ENCODE results near the gene L1CAM.

Gene L1CAM

DNA sequence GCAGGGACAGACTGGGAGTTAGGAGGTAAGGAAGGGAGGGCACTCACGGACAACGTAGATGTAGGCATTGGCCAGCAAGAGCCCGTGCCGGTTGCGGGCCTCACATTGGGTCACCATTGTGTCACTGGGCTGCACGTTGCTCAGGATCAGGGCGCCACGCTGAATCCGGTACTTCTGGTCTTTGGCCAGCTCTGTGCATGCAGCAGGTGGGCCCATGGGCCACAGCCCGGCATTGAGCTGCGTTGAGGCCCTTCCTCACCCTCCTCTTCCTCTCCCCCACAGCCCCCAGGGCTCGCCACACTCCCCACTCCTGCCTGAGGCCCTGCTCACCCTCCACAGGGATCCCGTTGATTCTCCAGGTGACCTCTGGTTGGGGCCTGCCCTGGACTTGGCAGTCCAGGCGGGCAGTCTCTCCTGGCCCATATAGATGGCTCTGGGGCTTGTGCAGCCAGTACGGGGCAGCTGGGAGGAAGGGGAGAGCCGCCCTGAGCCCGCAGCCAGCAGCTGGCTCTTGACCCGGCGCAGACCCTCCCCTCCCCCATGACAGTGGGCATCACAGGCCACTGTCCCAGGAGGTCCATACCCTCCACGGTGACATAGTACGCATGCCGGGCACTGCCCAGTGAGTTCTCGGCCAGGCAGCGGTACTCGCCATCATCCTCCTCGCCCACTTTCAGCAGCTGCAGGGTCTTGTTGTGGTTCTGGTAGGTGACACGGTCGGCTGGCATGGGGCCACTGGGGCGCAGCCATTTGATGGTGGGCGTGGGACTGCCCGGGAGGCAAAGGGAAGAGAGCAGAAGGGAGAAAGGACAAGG is 16.3 kb downstream of the L1CAM start:
- TF ChIP-seq TAF1 (IDR thresholded peaks at IDR 0.05; ENCODE audit: borderline replicate concordance, insufficient read depth, low read length) (no peak), FOXP2 (optimal IDR thresholded peaks at IDR 0.05; ENCODE audit: borderline replicate concordance, extremely low read depth, extremely low read length, insufficient read depth) (no peak), SIN3A (IDR thresholded peaks at IDR 0.05; ENCODE audit: borderline replicate concordance, insufficient read depth, low read length) (no peak), POLR2AphosphoS5 (IDR thresholded peaks at IDR 0.05; ENCODE audit: low read depth, low read length) (no peak)
- TF ChIP-seq, protein P1, sequence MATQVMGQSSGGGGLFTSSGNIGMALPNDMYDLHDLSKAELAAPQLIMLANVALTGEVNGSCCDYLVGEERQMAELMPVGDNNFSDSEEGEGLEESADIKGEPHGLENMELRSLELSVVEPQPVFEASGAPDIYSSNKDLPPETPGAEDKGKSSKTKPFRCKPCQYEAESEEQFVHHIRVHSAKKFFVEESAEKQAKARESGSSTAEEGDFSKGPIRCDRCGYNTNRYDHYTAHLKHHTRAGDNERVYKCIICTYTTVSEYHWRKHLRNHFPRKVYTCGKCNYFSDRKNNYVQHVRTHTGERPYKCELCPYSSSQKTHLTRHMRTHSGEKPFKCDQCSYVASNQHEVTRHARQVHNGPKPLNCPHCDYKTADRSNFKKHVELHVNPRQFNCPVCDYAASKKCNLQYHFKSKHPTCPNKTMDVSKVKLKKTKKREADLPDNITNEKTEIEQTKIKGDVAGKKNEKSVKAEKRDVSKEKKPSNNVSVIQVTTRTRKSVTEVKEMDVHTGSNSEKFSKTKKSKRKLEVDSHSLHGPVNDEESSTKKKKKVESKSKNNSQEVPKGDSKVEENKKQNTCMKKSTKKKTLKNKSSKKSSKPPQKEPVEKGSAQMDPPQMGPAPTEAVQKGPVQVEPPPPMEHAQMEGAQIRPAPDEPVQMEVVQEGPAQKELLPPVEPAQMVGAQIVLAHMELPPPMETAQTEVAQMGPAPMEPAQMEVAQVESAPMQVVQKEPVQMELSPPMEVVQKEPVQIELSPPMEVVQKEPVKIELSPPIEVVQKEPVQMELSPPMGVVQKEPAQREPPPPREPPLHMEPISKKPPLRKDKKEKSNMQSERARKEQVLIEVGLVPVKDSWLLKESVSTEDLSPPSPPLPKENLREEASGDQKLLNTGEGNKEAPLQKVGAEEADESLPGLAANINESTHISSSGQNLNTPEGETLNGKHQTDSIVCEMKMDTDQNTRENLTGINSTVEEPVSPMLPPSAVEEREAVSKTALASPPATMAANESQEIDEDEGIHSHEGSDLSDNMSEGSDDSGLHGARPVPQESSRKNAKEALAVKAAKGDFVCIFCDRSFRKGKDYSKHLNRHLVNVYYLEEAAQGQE (IDR thresholded peaks at IDR 0.05; ENCODE audit: insufficient read depth in 1 of 2, low read depth in 2 of 2, low read length in 2 of 2): no peak

DNA sequence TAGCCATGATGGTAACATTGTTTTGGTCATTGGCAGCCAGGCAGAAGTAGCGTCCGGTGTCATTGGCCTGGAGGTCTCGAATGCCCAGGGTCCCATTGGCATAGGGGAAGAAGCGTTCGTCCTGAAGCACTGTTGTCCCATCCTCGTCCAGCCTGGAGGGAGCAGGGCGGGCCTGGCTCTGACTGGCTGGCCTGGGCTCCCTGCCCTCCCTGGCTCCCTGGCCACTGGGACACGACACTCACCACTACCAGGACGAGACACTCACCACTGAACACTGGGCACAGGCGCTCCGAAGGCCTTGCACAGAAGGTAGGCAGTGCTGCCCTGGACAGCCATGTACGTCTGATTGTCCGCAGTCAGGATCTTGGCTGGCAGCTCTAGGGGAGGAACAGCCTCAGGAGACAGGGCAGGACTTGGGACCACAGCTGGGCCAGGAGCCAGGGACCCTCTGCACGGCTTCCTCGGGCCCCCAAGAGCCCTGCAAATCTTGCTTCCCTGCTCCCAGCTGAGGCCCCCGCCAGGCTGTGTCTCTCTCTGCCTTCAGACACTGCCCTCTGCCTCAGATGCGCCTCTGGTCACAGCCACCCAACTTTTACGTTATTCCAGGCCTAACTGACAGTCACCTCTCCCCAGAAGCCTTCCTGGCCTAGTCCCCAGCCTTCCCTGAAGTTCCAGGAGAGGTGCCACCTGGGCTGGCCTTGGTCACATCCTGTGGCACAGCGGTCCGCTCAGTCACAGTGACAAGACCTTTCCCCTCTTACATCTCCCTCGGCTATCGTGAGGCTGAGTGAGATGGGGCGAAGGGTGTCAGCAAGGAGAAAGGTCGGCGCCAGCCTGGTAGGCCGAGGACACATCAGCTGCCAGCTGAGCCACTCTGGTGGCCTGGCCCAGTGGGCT is 17.1 kb downstream of the L1CAM start:
- TF ChIP-seq POLR2AphosphoS5 (IDR thresholded peaks at IDR 0.05; ENCODE audit: low read depth, low read length) (no peak), FOXP2 (optimal IDR thresholded peaks at IDR 0.05; ENCODE audit: borderline replicate concordance, extremely low read depth, extremely low read length, insufficient read depth) (no peak)

DNA sequence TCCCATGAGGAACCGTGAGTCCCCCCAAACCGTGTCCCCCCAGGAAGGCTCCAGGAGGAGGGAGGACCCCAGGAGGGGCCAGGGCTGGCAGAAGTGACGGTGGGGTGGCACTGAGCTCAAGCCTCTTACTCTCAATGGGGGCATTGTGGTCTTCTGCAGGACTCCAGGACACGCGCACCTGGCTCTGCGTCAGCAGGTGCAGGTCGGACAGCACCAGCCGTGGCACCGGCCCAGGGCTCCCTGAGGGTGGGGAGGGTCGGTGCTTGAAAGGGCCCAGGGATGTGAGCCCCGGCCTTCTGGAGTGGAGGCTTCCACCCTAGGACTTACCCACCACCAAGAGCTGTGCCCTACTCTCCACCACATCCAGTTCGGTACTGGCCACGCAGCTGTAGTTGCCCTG is 18.3 kb downstream of the L1CAM start:
- TF ChIP-seq SIN3A (IDR thresholded peaks at IDR 0.05; ENCODE audit: borderline replicate concordance, insufficient read depth, low read length): no peak
- TF ChIP-seq, protein P1 (IDR thresholded peaks at IDR 0.05; ENCODE audit: insufficient read depth in 1 of 2, low read depth in 2 of 2, low read length in 2 of 2): no peak
- no peak for TF ChIP-seq FOXP2 (optimal IDR thresholded peaks at IDR 0.05; ENCODE audit: borderline replicate concordance, extremely low read depth, extremely low read length, insufficient read depth)
- TF ChIP-seq POLR2AphosphoS5 (IDR thresholded peaks at IDR 0.05; ENCODE audit: low read depth, low read length): no peak
- no peak for TF ChIP-seq TAF1 (IDR thresholded peaks at IDR 0.05; ENCODE audit: borderline replicate concordance, insufficient read depth, low read length)

DNA sequence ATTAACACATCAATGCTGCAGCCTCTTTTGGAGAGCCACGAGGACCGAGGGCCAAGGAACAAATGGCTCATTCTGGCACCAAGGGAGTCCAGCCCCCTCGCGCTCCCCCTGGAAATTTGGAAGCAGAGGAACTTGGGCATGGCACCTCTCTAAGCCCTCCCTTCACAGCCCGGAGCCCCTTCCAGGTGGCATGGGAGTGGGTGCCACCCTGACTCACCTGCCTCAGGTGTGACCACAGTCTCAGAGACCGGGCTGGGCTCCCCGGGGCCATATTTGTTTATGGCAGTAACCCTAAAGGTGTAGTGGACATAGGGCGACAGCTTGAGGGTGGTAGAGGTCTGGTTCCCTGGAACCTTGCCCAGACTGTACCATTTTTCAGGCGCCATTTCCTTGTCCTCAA is 18.8 kb downstream of the L1CAM start:
- TF ChIP-seq FOXP2 (optimal IDR thresholded peaks at IDR 0.05; ENCODE audit: borderline replicate concordance, extremely low read depth, extremely low read length, insufficient read depth): no peak
- TF ChIP-seq, protein P1 (IDR thresholded peaks at IDR 0.05; ENCODE audit: insufficient read depth in 1 of 2, low read depth in 2 of 2, low read length in 2 of 2): no peak

DNA sequence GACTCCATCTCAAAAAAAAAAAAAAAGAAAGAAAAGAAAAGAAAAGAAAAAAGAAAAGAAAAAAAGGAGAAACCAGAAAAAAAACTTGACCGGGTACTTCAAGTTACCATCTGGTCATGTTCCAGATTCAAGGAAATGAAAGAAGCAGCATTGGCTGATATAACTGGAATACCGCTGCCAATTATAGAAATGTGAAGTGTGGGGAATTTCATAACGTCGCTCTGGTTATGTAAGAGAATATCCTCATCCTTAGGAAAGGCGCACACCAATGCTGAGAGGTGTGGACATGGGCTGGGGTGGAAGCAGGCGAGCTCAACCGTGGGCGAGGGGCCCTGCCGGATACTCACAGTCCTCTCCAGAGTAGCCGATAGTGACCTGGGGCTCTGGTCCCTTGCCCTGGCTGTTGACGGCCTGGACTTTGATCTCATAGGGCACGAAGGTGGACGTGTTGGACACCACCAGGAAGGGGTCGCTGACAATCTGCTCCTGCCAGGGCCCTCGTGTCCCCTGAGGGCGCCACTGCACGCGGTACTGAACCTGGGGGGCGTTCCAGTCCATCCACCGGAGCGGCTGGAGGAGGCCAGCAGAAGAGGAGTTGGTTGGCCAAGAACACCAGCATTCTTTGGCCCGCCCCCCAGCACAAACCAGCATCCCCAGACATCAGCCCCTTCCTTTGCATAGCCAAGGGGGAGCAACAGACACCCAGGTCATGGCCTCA is 19.5 kb downstream of the L1CAM start:
- TF ChIP-seq FOXP2 (optimal IDR thresholded peaks at IDR 0.05; ENCODE audit: borderline replicate concordance, extremely low read depth, extremely low read length, insufficient read depth): no peak
- TF ChIP-seq SIN3A (IDR thresholded peaks at IDR 0.05; ENCODE audit: borderline replicate concordance, insufficient read depth, low read length): no peak
- TF ChIP-seq, protein P1 (IDR thresholded peaks at IDR 0.05; ENCODE audit: insufficient read depth in 1 of 2, low read depth in 2 of 2, low read length in 2 of 2): no peak
- no peak for TF ChIP-seq TAF1 (IDR thresholded peaks at IDR 0.05; ENCODE audit: borderline replicate concordance, insufficient read depth, low read length)
- TF ChIP-seq POLR2AphosphoS5 (IDR thresholded peaks at IDR 0.05; ENCODE audit: low read depth, low read length): no peak
